Measurements from ENCODE around the gene YEATS4.

Gene YEATS4

DNA sequence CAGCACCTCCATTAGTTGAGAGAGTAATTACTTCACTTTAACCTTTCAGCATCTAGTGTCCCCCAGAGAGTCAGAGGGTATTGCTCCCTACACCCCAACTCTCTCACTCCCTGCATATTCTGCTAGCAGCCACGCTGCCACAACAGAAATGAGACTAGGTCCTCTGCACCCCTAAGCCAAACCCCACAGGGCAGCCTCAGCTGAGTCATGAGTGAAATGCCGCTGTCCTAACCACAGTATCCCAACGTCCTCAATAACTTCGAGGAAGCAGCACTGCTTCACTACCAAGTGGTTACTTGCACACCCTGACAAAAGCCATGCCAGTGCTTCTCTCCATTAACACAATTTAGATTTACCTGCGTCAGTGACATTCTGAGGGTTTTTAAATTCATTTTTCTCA is 18.2 kb upstream of the YEATS4 start:
- no peak for DNase-seq (ENCODE audit: low read depth in 2 of 3, low spot score in 1 of 3)

DNA sequence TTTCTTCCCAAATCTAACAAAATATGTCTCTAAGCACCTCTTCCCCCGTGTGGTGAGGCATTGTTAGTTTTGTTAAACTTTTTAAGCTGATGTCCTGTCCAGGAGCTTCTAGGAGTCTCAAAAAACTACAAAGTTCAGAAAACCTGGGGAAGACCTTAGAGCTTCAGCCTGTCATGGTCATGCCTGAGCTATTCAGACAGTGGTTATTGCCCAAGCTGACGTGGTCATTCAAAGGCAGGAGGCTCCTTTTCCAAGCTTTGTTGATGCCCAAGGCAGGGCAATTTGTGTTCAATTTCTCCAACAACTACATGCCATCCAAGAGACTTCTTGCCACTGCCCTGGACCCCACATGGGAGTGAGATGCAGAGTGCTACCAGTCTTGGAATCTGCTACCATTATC is 17.1 kb upstream of the YEATS4 start:
- no peak for DNase-seq (ENCODE audit: low read depth in 2 of 3, low spot score in 1 of 3)

DNA sequence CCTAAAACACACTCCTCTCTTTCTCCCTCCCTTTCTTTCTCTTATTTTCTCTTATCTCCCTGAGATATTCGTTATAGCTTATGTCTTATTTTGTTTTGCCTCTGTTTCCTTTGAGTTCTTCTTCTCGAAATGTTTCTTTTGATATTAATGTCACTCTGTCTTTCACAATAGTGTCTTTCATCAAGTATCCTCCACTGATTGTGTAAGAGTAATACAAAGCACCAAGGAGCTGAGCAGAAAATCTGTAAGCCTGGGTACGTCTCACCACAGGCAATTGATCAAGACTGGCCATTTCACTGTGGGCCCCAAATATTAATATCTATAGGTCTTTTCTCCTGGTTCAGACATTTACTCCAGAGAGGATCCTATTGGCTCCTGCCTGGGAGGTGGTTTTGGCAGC is 16.2 kb upstream of the YEATS4 start:
- DNase-seq (ENCODE audit: low read depth in 2 of 3, low spot score in 1 of 3), result no peak

DNA sequence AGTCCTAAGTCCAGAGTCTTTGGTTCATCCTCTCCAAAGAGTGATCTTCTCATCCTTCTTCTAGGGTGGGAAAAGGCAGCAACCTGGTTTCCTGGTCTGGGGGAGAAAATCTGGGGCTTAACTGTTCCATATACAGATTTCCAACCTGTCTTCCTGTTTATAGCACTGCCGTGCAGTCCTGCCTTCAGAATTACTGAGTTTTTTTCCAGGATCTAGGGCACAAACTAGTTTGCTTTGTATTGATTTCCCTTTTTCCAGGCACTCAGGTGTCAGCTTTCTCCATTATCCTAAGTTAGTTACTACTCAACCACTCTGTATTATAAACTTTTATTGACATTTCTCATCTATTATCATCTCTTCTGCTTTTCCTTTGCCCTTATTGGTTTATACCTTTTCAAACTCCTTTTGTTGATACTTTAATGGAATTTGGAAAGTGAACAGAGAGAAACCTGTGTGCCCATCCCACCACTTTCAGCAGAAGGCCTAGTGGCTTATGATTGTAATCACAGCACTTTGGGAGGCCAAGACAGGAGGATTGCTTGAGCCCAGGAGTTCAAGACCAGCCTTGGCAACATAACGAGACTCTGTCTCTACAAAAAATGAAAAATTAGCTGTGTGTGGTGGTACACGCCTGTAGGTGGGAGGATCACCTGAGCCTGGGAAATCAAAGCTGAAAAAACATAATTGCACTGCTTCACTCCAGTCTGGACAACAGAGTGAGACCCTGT is 15.5 kb upstream of the YEATS4 start:
- DNase-seq (ENCODE audit: low read depth in 2 of 3, low spot score in 1 of 3), result no peak

DNA sequence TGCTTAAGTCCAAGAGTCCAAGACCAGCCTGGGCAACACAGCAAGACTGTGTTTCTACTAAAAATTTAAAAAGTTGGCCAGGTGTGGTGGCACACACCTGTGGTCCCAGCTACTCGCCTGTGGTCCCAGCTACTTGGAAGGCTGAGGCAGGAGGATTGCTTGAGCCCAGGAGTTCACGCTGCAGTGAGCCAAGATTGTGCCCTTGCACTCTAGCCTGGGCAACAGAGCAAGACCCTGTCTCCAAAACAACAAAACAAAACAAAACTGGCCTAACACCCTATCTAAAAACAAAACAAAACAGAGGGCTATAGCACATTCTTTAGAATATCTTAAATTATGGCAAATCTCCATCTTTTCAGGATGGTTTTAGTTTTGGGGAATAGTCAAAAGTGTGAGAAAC is 14.5 kb upstream of the YEATS4 start:
- no peak for DNase-seq (ENCODE audit: low read depth in 2 of 3, low spot score in 1 of 3)

DNA sequence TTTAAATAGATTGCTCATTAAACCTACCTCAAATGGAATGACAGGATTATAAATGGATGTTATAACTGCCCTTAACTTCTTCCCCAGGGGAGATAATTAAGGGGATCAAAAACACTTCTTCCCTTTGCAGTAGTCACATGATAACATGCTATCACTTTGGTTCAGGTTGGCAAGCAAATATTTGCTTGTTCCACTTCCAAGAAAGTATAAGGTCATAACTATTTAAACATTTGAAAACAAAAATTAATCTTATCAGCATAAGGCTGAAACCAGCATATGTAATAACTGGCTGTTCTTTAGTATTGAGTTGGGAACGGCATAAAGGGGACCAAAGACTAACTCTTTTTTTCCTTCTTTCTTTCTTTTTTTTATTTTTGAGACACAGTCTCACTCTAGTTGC is 13.8 kb upstream of the YEATS4 start:
- DNase-seq (ENCODE audit: low read depth in 2 of 3, low spot score in 1 of 3), result no peak

DNA sequence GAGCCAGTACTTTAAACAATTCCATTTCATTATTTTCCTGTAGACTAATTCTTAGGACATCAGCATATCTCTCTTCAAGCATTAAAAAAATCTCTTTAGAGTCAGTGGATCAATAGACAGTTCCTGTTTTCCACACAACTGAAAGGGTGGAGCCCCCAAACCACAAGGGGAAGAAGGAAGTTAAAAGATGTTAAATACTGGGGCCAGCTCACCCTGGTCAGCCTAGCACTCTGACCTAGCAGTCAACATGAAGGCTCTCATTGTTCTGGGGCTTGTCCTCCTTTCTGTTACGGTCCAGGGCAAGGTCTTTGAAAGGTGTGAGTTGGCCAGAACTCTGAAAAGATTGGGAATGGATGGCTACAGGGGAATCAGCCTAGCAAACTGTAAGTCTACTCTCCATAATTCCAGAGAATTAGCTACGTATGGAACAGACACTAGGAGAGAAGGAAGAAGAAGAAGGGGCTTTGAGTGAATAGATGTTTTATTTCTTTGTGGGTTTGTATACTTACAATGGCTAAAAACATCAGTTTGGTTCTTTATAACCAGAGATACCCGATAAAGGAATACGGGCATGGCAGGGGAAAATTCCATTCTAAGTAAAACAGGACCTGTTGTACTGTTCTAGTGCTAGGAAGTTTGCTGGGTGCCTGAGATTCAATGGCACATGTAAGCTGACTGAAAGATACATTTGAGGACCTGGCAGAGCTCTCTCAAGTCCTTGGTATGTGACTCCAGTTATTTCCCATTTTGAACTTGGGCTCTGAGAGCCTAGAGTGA is 11.2 kb upstream of the YEATS4 start, which contains the start of gene LYZ:
Gene LYZ (plus strand): TSS at position 220 of the 777 bp plus-strand sequence. CDS start 28 bp downstream, at position 248.
- no peak for DNase-seq (ENCODE audit: low read depth in 2 of 3, low spot score in 1 of 3)

DNA sequence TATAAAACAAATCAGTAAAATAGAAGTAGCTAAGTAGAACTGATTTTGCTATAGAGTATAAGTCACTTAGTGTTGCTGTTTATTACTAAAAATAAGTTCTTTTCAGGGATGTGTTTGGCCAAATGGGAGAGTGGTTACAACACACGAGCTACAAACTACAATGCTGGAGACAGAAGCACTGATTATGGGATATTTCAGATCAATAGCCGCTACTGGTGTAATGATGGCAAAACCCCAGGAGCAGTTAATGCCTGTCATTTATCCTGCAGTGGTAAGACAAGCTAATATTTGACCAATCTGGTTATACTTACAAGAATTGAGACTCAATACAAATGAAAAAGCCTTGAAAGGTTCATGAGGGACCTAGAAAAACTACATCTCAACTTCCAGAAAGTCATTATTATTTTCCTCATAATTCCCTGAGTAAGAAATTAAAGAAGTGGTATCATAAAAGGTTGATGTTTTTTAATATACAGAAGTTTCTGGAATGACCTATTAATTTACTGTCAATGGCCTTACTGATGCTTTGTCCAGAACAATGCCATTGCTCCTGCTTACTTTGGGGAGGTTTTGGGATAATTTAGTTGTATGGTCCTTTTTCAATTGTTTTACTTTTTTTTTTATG is 9.4 kb upstream of the YEATS4 start:
- no peak for DNase-seq (ENCODE audit: low read depth in 2 of 3, low spot score in 1 of 3)

DNA sequence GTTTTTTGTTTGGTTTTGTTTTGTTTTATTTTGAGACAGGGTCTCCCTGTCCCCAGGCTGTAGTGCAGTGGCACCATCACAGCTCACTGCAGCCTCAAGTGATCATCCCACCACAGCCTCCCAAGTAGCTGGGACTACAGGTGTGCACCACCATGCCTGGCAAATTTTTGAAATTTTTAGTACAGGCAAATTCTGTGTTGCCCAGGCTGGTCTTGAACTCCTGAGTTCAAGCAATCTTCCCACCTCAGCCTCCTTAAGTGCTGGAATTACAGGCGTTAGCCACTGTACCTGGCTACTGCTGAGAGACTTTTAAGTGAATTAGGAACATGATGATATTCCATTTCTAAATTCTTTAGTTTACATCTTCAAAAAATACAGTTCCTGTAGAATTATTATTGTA is 8.8 kb upstream of the YEATS4 start:
- no peak for DNase-seq (ENCODE audit: low read depth in 2 of 3, low spot score in 1 of 3)

DNA sequence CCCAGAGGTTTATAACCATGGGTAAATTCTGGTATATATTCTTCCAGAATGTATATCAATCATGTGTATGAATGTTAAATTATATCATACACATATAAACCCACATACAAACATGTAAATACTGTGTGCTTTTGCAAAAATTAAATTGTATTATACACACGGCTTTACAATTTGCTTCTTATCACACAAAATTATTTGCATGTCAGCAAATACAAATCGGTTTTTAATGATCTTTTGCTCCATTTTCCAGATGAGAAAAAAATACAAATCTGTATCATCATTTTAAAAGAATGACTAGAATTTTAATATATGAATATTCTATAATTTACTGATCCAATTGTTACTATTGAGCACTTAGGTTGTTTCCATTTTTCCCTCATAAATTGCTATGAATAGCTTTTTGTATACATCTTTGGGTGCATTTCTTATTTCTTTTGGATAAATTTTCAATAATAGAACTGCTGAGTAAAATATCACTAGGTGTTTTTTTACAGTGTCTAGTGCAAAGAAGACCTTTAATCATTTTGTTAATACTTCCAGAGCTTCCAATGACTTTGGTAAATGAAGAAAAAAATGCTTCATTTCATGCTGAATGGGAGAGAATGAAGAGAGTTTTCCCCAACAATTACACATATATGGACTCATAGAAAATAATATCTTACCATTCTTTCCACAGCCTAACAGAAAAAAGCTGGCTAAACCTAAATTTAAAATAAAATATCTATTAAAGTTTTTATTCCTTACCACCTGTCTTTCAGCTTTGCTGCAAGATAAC is 7.9 kb upstream of the YEATS4 start:
- DNase-seq (ENCODE audit: low read depth in 2 of 3, low spot score in 1 of 3), result no peak

DNA sequence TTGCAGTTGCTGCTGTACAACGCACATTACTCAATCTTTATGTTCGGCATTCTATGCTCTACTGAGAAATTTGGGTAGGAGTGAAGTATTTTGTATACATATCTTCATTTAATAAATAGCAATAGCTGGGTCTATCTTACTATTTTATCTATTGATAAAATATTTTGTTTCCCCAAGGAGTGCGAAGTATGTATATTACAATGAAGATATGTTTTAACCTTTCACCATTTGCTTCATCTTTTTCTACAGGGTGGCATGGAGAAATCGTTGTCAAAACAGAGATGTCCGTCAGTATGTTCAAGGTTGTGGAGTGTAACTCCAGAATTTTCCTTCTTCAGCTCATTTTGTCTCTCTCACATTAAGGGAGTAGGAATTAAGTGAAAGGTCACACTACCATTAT is 6.6 kb upstream of the YEATS4 start:
- no peak for DNase-seq (ENCODE audit: low read depth in 2 of 3, low spot score in 1 of 3)

DNA sequence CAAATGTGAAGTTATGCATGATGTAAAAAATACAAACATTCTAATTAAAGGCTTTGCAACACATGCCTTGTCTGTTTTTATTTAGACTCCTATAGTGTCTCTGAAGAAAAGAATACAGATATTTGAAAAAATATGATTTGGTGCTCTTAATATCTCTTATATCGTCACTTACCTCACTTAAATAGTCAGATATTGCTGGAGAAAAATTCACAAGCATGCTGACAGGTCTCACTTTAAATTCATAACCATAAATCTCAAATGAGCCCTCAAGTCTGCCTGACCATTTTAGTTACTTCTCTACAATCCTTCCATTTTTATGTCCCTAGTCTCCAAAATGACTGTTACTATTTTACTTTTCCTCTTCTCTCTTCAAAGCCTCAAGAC is 5.4 kb upstream of the YEATS4 start:
- DNase-seq (ENCODE audit: low read depth in 2 of 3, low spot score in 1 of 3), result no peak

DNA sequence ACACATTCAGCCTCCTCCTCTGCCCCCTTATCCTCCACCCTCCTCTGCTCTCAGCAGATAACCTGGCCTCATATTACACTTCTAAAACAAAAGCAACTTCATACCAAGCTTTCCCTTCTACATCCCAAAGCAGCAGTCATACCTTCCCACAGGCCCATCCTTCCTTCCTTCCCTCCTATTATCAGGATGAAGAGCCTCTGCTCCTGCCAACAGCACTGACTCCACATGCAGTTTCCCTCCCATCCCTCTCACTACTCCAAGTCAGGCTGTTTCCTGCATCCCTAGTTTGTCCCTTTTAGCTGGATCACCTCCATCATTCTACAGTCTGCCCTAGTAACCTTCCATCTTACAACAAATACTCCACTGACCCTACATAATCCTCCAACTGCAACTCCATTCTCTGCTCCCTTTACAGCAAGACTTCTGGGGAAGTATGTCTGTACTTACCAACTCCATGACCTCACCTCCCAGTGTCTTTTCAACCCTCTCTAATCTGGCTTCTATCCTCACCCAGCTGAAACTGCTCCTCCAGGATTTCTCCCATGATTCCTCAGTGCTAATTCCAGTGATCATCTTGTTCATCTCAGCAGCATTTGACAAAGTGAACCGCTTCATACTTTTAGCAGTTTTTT is 4.9 kb upstream of the YEATS4 start:
- no peak for DNase-seq (ENCODE audit: low read depth in 2 of 3, low spot score in 1 of 3)

DNA sequence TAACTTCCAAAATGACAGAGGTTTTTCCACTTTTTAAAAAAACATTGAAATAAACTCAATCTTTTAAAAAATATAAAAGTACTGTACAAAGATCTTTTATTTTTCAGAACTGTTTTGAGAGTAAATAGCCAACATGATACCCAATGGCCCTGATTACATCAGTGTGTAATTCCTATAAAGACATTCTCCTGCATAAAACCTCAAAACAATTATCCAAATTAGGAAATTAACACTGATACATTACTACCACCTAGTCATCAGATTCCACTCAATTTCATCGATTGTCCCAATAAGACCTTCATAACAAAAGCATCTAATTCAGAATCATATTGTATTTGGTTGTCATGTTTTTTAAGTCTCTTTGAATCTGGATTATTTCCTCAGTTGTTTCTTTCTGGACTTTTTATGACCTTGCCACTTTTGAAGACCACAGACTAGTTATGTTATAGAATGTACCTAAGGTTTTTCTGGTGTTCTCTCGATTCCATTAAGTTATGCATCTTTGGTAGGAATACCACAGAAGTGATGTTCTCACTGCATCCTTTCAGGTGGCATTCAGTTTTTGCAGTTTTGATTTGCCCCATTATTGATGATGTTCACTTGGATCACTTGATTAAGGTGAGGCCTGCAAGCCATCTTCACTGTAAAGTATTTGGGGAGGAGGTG is 4.0 kb upstream of the YEATS4 start:
- DNase-seq (ENCODE audit: low read depth in 2 of 3, low spot score in 1 of 3), result no peak

DNA sequence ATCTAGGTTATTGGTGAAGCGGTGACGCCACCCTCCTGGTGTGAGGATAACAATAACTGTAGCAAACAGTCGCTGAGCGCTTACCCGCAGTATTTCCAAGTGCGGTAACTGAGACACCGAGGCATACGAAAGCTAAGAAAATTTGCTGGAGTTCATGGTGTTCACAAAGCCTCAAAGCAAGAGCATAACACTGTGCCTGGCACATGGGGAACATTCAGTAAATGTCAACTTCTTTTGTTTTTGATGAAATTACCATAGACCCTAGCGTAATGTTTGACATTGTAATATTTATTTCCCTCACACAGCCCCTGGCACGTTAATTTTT is 767 bp downstream of the YEATS4 start:
- no peak for DNase-seq (ENCODE audit: low read depth in 2 of 3, low spot score in 1 of 3)

DNA sequence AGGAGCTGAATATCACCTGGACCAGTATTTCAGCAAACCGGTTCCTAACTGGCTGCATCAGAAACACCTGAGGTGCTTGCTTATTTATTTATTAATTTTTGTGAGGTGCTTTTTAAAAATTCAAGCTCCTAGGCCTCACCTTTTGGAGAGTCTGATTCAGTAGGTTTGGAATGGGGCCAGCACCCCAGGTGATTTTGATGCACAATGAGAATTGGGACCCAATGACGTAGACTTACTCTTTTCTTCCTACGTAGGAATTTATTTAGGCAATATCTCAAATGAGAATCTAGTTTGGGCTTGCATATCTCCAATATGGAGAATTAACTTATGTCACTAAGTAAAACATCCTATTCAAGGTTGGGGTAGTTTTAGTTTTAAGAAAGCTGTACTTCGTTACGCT is 7.3 kb downstream of the YEATS4 start:
- no peak for DNase-seq (ENCODE audit: low read depth in 2 of 3, low spot score in 1 of 3)

DNA sequence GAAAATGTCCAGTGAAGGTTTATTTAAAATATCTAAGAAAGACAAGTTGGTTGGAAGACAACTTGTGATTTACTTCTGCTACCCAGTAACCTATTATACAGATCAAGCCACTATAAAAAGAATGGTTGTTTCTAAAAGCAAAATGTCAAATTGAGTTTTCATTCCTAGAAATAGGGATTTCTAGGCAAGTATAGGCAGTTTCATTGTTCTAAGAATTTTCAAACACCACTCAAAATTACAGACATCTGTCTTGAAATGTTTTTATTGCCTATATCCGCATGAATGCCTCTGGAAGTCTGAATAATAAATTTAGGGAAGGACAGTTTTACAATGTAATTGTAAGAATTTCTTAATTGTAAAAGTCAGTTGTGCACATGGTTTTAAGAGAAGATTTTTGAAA is 8.6 kb downstream of the YEATS4 start:
- DNase-seq (ENCODE audit: low read depth in 2 of 3, low spot score in 1 of 3), result no peak

DNA sequence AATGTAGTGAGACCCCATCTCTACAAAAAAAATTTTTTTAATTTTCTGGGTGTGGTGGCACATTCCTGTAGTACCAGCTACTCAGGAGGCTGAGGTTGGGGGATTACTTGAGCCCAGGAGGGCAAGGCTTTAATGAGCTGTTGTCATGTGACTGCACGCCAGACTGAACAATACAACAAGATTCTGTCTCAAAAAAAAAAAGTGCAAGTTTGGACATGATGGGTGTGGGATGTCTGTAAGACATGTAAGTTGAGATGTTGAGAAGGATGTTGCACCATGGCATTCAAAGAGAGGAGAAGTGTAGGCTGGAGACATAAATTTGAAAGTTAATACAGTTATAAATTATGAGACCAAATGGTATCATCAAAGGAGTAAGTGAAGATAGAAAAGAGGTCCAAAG is 23.5 kb downstream of the YEATS4 start:
- DNase-seq (ENCODE audit: low read depth in 2 of 3, low spot score in 1 of 3), result no peak

DNA sequence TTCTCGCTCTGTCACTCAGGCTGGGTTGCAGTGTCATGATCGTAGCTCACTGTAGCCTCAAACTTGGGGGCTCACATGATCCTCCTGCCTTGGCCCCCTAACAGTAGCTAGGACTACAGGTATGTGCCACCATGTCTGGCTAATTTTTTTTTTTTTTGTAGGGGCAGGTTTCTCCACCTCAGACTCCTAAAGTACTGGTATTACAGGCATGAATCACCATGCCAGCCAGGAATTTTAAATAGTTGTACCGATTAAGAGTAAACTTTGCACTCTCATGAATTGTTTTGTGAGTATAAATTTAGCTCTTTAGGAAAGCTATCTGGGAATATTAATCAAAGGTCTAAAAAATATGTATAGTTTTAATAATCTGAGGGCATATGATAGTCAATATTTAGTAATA is 25.5 kb downstream of the YEATS4 start:
- no peak for DNase-seq (ENCODE audit: low read depth in 2 of 3, low spot score in 1 of 3)

DNA sequence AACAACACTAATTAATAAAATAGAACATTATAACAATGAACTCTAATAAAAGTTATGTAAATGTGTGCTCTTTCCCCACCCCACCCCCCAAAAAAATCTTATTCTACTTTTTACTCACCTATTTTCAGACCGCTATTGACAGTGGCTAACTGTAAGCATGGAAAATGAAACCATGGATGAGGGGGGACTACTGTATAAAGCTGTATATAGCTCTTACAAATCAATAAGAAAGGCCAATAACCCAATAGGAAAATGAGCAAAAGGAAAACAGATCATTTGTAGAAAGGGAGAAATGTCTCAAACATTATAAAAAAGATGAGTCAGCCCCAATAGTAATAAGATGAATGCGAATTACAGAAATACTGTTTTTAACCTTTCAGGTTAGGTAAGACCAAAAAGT is 27.4 kb downstream of the YEATS4 start:
- no peak for DNase-seq (ENCODE audit: low read depth in 2 of 3, low spot score in 1 of 3)

DNA sequence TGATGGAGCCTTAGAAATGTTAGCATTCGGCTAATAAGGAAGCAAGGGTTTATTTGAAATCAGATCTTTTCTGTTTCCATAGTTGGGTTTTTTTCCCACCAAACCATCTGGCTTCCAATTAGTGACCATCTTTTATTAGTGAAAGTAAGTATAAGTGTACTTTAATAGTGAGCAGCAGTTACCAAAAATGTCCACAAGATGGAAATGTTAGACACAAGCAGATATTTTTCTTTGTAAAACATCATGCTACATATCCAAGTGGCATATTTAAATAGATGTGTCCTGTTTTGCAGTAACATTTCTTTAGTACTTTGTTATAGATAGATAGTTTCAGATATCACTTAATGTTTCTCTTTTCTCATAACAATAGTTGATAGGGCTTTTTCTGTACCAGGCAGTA is 28.8 kb downstream of the YEATS4 start:
- no peak for DNase-seq (ENCODE audit: low read depth in 2 of 3, low spot score in 1 of 3)

All from stimulated activated CD4-positive, alpha-beta T cell treated with anti-CD3 and anti-CD28 coated beads, Interleukin-12 subunit alpha, Interleukin-12 subunit beta, amount 100 ng/mL, for 48 hours (primary cell).